ENCODE data around the gene CPNE4. TPM values are rescaled to one million over a fixed set of nuclear protein-coding genes. Genes with fewer than 3 reads are reported as not detected.

CPNE4 gene
- total RNA-seq, 1 donor from 2014 or later, result 0.20 TPM

DNA sequence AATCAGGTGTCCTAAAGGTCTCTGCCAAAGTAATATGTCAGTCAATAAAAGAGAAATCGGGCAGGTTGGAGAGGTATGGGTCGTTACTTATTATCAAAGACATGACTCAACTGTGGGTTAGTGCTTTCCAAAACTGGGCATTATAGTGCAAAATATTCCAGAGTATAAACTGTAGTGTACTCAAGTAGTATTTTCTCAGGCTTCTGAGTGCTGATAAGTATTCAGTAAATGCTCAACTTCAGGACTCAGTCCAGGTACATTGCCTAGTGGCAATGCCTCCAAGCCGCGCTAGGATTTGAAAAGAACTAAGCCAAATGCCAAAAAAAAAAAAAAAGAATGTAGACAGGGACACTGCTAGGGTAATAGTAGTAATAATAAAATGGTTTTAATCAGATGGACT is 233.2 kb downstream of the CPNE4 start:
- no peak overlapping the region for H3K27ac Mint-ChIP-seq

DNA sequence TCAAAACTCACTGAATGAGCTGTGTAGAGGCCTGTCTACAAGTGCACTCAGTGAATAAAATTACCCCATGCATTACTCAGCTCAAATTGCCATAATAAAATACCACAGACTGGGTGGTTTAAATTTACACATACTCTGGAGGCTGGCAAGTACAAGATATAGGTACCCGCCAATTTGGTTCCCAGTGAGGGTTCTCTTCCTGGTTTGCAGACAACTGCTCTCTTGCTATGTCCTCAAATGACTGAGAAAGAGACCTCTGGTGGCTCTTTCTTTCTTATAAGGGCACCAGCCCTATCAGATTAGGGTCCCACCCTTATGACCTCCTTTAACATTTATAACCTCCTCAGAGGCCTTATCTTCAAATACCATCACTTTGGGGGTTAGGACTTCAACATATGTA is 237.0 kb downstream of the CPNE4 start:
- H3K4me3 Mint-ChIP-seq, result no peak overlapping the region
- H3K27ac Mint-ChIP-seq, result no peak overlapping the region
- H3K36me3 Mint-ChIP-seq, result no peaks in the 10 kb centered on the region
- peaks cover 9% of the 10 kb centered on the region for H3K4me1 Mint-ChIP-seq
- H3K27me3 Mint-ChIP-seq (ENCODE audit: low read depth), result peaks cover 42% of the 10 kb centered on the region
- TF ChIP-seq, protein P1, sequence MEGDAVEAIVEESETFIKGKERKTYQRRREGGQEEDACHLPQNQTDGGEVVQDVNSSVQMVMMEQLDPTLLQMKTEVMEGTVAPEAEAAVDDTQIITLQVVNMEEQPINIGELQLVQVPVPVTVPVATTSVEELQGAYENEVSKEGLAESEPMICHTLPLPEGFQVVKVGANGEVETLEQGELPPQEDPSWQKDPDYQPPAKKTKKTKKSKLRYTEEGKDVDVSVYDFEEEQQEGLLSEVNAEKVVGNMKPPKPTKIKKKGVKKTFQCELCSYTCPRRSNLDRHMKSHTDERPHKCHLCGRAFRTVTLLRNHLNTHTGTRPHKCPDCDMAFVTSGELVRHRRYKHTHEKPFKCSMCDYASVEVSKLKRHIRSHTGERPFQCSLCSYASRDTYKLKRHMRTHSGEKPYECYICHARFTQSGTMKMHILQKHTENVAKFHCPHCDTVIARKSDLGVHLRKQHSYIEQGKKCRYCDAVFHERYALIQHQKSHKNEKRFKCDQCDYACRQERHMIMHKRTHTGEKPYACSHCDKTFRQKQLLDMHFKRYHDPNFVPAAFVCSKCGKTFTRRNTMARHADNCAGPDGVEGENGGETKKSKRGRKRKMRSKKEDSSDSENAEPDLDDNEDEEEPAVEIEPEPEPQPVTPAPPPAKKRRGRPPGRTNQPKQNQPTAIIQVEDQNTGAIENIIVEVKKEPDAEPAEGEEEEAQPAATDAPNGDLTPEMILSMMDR (IDR thresholded peaks at IDR 0.05; ENCODE audit: unreplicated experiment), result no peak
- DNase-seq (ENCODE audit: low spot score in 2 of 2, unreplicated experiment in 2 of 2), result no peak
- H3K9me3 Mint-ChIP-seq, result no peaks in the 10 kb centered on the region

More for the DNA sequence above, 233.2 kb downstream of the CPNE4 start:
- TF ChIP-seq, protein P1 (IDR thresholded peaks at IDR 0.05; ENCODE audit: unreplicated experiment), result no peak
- no peak overlapping the region for H3K4me3 Mint-ChIP-seq
- DNase-seq (ENCODE audit: low spot score in 2 of 2, unreplicated experiment in 2 of 2), result no peak
- H3K9me3 Mint-ChIP-seq, result no peaks in the 10 kb centered on the region
- peaks cover 24% of the 10 kb centered on the region for H3K27me3 Mint-ChIP-seq (ENCODE audit: low read depth)
- H3K4me1 Mint-ChIP-seq, result no peaks in the 10 kb centered on the region
- no peaks in the 10 kb centered on the region for H3K36me3 Mint-ChIP-seq

DNA sequence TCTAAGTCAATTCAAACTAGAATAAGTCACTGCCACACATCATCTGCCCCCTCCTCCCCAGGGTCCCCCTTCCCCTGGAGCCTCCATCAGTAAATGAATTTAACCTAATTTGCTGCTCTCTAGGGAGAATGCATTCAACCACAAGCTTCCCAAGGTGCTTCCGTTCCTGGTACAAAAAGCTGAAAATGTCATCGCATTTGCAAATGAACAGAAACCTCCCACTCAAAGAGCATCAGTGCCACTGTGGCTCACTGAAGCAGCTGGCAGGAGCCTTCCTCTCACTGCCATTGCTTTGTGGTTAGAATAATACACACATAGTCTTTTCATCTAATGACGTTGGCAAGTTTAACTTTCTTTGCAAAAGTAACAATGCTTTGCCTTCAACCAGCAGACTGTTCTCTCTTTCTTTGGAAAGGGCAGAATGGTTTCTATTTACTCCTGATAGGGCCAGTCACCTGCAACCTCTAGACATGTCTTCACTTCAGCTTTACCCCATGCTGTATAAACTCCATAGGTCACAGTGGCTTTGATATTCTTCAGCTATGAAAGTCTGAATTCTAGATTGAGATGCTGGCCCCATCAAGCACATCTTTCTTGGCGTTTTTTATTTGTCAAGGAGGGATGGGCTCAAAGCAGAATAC is 238.1 kb downstream of the CPNE4 start:
- H3K27me3 Mint-ChIP-seq (ENCODE audit: low read depth), result peaks cover 36% of the 10 kb centered on the region
- no peaks in the 10 kb centered on the region for H3K9me3 Mint-ChIP-seq
- no peak overlapping the region for H3K27ac Mint-ChIP-seq
- DNase-seq (ENCODE audit: low spot score in 2 of 2, unreplicated experiment in 2 of 2), result no peak
- H3K4me1 Mint-ChIP-seq, result peaks cover 9% of the 10 kb centered on the region
- no peaks in the 10 kb centered on the region for H3K36me3 Mint-ChIP-seq
- TF ChIP-seq, protein P1 (IDR thresholded peaks at IDR 0.05; ENCODE audit: unreplicated experiment), result no peak
- no peak overlapping the region for H3K4me3 Mint-ChIP-seq

DNA sequence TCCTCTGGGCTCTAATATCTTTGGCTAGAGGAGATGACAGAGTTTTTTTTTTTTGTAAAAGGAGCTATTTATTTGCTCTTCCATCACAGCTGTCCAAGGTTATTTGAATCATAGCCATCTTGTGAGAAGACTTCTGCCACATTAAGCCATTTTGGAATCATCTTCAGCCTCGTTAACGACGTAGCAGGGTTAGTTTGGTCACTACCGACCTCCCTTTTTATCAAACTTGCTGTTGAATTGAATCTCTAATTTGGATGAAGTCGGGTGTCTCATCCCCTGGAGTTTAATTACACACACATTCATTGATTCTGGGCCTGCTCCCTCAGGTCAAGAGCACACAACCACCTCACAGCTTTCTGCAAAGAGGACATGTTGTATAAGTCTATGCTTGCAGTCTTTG is 238.7 kb downstream of the CPNE4 start:
- Mint-ChIP-seq H3K27ac (no peak overlapping the region), H3K27me3 (ENCODE audit: low read depth) (peaks cover 39% of the 10 kb centered on the region), H3K4me3 (no peak overlapping the region), H3K36me3 (no peaks in the 10 kb centered on the region), H3K9me3 (no peaks in the 10 kb centered on the region), H3K4me1 (peaks cover 9% of the 10 kb centered on the region)
- TF ChIP-seq, protein P1 (IDR thresholded peaks at IDR 0.05; ENCODE audit: unreplicated experiment), result no peak
- DNase-seq (ENCODE audit: low spot score in 2 of 2, unreplicated experiment in 2 of 2), result no peak

DNA sequence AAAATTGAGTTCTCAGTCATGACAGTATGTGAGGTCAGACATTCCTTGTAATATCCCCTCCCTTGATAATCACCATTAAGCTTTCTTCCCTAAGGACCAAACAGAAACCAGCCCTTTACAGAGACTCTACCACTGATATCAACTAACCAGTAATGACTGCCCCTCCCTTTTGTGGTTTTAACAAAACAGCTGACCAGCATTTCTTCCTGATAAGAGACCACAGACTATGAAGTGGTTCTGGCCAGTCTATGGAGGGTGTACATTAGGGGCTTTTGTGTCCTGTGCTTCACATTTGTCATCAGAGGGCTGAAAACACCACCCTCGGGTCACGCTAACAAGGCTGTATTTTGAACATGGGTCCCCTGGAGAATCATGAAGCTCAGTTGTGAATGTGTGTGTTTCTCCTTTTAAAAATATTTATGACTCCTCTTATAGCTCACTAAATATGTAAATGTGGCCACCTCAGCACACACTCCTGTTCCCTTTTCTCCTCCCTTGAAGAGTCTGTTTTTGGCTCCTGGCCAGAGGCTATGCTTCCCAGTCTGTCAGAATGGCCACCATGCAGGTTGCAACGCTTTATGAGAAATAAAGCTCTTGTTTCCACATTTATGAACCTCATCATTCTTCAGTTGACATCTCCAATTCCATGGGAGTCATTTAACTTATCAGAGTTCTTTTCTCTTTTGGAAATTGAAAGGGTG is 239.3 kb downstream of the CPNE4 start:
- Mint-ChIP-seq H3K4me3 (no peak overlapping the region), H3K36me3 (no peaks in the 10 kb centered on the region), H3K9me3 (no peaks in the 10 kb centered on the region), H3K4me1 (peaks cover 9% of the 10 kb centered on the region), H3K27ac (no peak overlapping the region), H3K27me3 (ENCODE audit: low read depth) (peaks cover 39% of the 10 kb centered on the region)
- no peak for DNase-seq (ENCODE audit: low spot score in 2 of 2, unreplicated experiment in 2 of 2)
- TF ChIP-seq, protein P1 (IDR thresholded peaks at IDR 0.05; ENCODE audit: unreplicated experiment), result no peak
